NOMO-1 treated with DMSO at 0.1 percent for 48 hours (cell line): ENCODE measurements around the gene GNPNAT1.
"Not testable (repeated sequence)": the region's sequence is repeated elsewhere in the genome, so short reads cannot be mapped to it uniquely, and the experiment has no call there.

Experiments used
- DNase-seq: peaks from one replicate; lab custom pipeline; 2025; ENCODE audit not compliant: unreplicated experiment; lab: John Stamatoyannopoulos, UW

GNPNAT1 gene

GRCh38 chr14:52729925-52730708, 61.3 kb downstream of the GNPNAT1 start, which contains the start of gene STYX:
STYX (plus strand) TSS chr14:52730166; CDS start chr14:52730475, 309 bp downstream.
- peak; percentile 95 for DNase-seq

GRCh38 chr14:52729585-52729924, 61.9 kb downstream of the GNPNAT1 start:
- DNase-seq, result no peak

DNA sequence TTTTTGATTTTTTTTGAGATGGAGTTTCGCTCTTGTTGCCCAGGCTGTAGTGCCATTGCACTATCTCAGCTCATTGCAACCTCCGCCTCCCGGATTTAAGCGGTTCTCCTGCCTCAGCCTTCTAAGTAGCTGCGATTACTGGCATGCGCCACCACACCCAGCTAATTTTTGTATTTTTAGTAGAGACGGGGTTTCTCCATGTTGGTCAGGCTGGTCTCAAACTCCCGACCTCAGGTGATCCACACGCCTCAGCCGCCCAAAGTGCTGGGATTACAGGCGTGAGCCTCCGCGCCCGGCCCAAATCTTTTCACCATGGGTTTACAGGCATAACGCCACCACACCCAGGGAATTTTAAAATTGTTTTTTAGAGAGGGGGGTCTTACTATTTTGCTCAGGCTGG, 62.4 kb downstream of the GNPNAT1 start:
- DNase-seq, result not testable (repeated sequence)

DNA sequence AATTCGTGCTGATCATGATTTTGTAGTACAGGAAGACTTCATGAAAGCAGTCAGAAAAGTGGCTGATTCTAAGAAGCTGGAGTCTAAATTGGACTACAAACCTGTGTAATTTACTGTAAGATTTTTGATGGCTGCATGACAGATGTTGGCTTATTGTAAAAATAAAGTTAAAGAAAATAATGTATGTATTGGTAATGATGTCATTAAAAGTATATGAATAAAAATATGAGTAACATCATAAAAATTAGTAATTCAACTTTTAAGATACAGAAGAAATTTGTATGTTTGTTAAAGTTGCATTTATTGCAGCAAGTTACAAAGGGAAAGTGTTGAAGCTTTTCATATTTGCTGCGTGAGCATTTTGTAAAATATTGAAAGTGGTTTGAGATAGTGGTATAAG, 63.9 kb downstream of the GNPNAT1 start:
- DNase-seq, result not testable (repeated sequence)
